GM18507 (cell line): ENCODE data around the gene TNS1.

Source experiments
- DNase-seq: peaks from one replicate; pipeline ENCODE4 v3.0.0; 2011; ENCODE audit warnings: low read depth; ENCODE audit not compliant: insufficient read length; ENCODE audit errors: extremely low spot score
- FAIRE-seq: peaks from 2 replicates; lab custom pipeline; 2011; peaks lifted over from hg19 to GRCh38; lab: Jason Lieb, UNC

Gene TNS1

GRCh38 chr2:218002143-218002844 lies 501 bp downstream of the TNS1 start:
- no peak for FAIRE-seq
- DNase-seq: no peak

GRCh38 chr2:218001629-218002028 lies 1.2 kb downstream of the TNS1 start:
- FAIRE-seq: no peak

DNA sequence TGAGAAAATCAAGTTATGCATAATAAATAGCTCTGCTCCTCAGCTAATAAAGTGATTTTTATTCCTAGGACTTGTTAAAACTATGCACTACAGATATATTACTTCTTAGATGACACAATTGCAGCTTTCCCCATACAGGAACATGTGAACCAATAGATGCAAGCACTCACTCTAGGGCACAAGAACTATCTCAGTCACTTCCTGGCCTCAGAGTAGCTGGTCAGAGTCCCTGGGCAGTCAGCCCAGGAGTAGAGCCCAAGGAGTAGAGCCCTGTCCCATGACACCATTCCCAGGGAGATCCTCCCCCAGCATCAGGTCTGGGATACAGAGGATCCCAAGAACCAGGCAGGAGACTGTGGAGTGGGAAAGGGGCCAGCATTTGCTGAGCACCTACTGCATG lies 2.7 kb downstream of the TNS1 start:
- DNase-seq (no peak), FAIRE-seq (no peak)

More at GRCh38 chr2:218001629-218002028, 1.2 kb downstream of the TNS1 start:
- no peak for DNase-seq

DNA sequence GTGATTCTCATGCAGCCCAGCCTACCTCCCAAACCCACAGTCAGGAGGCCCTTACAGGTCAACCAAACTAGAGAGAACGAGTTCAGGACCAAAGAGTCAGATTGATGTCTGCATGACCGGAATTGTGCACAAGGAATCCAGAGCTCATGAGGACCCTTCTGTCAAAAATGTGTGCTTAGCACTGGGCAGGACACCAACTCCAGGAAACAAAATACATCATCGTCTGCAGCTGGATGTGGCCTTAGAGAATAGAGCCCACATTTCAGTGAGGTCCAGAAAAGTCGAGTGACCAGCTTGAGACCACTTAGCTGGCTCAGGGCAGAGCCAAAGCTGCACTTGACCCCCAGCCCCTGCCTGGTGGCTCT lies 3.2 kb downstream of the TNS1 start:
- DNase-seq: no peak
- no peak for FAIRE-seq

DNA sequence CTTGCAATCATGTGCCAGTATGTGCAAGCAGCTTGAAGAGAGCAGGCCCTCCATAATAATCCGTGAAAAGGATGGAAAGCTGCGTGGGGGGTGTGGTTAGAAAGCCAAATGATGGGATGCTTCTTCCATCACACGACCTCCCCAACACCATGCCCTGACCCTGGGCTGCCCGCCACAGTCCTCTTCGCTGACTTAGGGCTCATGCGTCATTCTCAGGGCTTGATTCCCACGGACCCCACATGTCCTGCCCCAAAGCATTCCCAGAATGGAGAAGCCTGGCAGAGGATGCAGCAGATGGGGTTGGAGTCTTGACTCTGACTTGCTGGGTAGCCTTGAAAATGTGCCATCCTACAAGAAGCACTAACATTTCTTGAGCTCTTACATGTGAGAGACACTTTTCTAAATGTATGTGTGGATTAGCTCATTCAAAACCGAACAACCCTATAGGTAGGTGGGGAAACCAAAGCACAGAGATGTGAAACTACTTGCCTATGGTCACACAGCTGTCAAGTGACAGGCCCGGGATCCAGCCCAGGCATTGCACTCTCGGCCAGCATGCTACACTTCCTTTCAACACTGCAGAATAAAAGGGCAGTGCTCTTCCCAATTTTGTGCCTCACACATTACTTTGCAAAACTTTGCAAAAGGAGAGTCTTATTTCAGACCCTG lies 3.7 kb downstream of the TNS1 start:
- no peak for FAIRE-seq

DNA sequence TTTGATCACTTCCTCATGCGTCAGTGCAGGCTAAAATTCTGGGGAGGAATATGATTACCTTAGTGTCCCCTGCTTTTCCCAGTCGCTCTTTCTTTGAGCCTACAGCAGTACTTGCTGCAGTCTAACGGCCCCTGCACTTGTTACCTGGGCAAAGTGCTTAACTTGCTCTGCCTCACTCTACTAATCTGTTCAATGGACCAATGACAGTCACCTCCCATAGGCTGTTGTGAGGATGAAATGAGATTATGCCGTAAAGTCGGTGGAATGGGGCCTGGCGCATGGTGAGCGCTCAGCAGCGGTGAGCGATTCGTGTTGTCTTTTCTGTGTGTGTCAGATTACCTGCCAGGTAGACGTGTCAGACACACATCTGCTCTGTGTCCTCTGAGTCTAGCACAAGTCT lies 5.3 kb downstream of the TNS1 start:
- no peak for FAIRE-seq
- no peak for DNase-seq

More for the DNA sequence above, 3.7 kb downstream of the TNS1 start:
- no peak for DNase-seq

DNA sequence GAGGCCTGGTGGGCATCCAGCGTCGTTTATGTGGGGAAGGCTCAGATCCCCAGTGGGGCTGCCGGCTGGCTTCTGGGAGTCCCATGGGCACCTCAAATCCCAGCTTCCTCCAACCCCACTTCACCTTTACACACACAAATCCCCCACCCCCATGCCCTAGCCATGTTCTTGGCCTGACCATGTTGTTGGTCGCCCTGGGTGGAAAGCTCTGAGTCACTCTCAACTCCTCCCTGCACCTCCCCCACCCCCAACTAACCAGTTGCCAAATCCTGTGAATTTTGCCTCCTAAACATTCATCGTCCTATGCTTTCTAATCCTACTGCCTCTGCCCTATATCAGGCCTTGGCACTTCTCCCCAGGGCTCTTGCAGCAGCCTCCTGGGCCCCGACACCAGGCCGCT lies 6.4 kb downstream of the TNS1 start:
- DNase-seq (no peak), FAIRE-seq (no peak)

- DNase-seq: no peak
- FAIRE-seq: no peak
Observed at GRCh38 chr2:217995731-217996231, 7.0 kb downstream of the TNS1 start.

- FAIRE-seq (no peak), DNase-seq (no peak)
Observed at GRCh38 chr2:217994776-217995274, 8.0 kb downstream of the TNS1 start.

DNA sequence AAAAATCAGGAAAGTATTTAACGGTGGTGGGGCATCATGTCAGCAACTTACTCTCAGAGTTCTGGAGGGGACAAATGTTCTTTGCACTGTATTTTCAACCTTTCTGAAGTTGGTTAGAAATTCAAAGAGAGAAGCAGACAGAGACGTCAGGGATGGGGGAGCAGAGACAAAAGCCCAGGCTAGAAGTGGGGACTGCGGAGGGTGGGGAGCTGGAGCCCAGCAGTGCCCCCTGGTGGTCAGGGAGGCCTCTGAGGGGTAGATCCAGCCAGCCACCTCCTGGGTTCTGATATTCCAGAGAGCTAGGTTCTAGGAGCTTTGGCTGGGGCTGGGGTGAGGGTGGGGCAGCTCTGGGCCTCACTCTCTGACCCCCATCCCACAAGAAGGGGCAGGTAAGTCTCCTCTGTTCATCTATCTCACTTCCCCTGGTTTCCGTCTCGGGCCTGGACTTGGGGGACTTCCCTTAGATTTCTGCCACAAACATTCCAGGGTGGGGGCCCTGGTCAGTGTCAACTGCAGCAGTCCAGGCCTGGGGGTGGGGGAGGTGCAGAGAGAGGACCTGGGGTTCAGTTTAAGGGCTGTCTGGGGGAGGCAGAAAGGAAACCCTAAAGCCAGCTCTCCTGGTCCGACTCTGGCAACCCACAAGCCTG lies 8.9 kb downstream of the TNS1 start:
- FAIRE-seq: peak; percentile 56
- DNase-seq: peak; percentile 48

DNA sequence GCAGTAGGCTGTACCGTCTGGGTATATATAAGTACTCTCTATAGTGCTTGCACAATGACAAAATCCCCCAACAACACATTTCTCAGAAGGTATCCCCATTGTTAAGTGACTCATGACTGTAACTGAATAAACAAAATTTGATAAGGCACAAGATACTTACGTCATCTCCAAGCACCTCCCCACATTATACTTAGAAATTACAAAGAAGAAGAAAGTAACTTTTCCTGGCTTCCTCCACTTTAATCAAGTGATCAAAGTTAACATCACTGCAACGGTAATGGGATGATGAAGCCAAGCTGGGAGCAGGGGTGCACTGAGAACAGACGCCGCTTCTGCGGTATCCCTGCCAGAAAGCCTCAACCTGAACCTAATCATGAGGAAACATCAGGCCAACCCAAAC lies 9.7 kb downstream of the TNS1 start:
- DNase-seq: no peak
- no peak for FAIRE-seq

DNA sequence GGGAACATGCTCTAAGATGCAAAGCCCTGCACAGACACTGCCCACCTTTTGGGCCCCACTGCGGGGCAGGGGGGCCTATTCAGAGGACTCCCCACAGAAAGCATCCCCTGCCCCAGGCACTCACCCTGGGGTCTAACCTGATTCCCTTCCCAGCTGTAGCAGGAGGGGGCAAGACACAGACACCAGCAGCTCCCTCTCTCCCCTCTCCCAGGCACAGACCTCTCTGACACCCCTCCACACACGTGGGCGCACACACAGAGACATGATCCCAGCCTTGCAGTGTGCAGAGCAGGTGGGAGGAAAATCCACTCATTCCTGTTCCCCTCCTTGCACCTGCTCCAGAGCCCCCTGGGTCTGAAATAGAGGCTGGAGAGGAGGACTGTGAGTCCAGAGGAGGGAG lies 10.7 kb downstream of the TNS1 start:
- DNase-seq: no peak
- FAIRE-seq: no peak

DNA sequence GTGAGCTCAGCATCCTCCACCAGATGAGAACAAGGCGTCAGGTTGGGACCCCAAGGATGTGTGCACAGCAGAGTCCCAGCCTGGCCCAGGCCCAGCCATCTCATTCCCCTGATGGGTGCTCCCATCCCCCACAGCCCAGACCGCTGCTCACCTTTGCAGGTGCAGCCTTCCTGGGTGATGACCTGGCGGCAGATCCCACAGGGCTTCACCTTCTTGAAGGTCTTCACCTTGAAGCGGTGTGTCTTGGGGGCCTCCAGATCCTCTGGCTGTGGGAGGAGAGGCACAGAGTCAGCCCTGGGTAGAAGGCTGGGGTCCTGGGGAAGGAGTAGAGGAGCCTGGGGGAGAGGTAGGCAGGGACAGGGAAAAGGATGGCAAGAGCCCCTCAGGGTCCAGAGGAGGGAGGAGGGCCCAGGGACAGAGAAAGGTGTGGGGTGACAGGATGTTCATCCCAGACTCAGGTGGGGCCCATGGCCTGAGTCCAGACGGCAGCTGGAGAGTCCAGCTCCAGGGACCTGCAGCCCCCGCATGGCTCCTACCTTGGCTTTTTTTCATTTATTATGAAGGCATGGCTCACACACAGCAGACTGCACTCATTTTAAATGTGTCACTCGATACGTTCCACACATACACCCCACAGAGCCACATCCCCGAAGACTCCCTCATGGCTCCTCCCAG lies 11.9 kb downstream of the TNS1 start:
- no peak for FAIRE-seq
- DNase-seq: no peak

GRCh38 chr2:217990389-217990788 lies 12.4 kb downstream of the TNS1 start:
- FAIRE-seq: no peak
- DNase-seq: no peak

GRCh38 chr2:217989221-217989948 lies 13.4 kb downstream of the TNS1 start:
- no peak for FAIRE-seq
- DNase-seq: no peak

- DNase-seq (no peak), FAIRE-seq (no peak)
Observed at GRCh38 chr2:217988840-217989204, 14.0 kb downstream of the TNS1 start.

DNA sequence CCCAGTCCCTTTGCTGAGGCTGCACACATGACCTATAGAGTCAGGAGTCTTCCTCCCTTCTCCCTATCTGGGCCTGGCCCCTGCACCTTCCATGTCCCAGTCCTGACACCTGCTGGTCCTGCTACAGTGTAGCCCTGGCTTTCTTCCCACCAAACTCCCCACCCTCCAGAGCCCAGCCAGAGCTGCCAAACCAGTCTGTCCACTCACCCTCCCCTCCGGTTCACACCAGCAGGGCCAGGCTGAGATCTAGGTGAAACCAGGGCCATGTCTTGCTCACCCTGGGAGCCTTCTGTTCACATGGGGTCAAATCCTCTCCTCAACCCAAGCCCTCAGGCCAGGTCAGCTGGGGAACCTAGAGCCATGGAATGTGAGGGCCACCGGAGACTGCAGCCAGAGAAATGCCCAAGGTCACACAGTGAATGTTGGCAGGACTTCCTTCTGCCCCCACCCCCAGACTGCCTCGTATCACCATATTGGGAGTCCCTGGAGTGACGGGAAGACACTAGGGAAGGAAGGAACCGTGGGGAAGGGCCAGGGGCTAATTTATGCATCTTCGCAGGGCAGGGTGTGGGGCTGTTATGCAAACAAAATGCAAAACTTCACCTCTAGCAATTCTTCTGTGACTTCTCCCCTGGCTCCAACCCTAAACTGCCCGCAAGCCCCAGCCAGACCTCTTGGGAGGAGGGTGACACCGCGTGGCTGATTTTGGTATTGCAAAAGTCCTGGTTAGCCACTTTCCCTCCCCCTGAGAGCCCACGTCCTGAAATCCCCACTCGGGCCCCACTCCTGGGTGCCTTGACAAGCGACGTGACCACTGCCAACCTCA lies 14.6 kb downstream of the TNS1 start:
- DNase-seq: peak; percentile 51
- FAIRE-seq: peak; percentile 84

DNA sequence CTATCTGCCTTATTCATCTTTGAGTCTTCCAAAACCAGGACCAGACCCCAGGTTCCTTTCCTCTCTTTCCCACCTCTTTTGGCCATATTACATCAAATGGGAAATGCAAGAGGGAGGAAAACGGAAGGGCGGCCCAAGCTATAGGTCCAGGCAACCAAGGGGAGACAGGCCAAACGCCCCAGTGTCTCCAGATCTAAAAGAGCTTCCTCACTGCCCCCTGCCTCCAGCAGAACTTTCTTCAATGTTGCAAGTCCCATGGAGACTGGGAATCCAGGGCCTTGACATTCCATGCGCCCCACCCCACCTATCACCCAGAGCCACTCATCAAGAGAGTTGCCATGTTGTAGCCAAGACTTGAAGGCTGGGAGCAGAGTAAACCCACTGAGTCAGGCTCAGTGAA lies 15.4 kb downstream of the TNS1 start:
- FAIRE-seq: no peak

More for the DNA sequence above, 15.4 kb downstream of the TNS1 start:
- DNase-seq: no peak
